Daoy (cell line): Measurements from ENCODE around the gene EIF3CL. TPM values are rescaled to one million over a fixed set of nuclear protein-coding genes. Genes with fewer than 3 reads are reported as not detected.
"Not testable (repeated sequence)": the region's sequence is repeated elsewhere in the genome, so short reads cannot be mapped to it uniquely, and the experiment has no call there.

Experiments
- DNase-seq: peaks from one replicate; pipeline ENCODE4 v3.0.0-alpha.2; 2015; ENCODE audit warnings: low read depth
- total RNA-seq: library from RNA; depleted of rRNA; stranded (reverse); fragments of >200 nt; shearing (Covaris generic); gene quantifications from 2 replicates; pipeline ENCODE4 v1.2.3, GENCODE V29; 2014; rRNA removed

The EIF3CL gene
- total RNA-seq, 1 experiment from 2014 or later, result 87.0 TPM

GRCh38 chr16:28362600-28362999, 41.0 kb downstream of the EIF3CL start:
- DNase-seq, result not testable (repeated sequence)

- DNase-seq, result not testable (repeated sequence)
These were observed 65.4 kb downstream of the EIF3CL start for GRCh38 chr16:28338230-28338629.

GRCh38 chr16:28336940-28337710, 66.5 kb downstream of the EIF3CL start:
- DNase-seq, result not testable (repeated sequence)

GRCh38 chr16:28335678-28336077, 68.0 kb downstream of the EIF3CL start:
- not testable (repeated sequence) for DNase-seq

- DNase-seq, result not testable (repeated sequence)
These were observed 71.0 kb downstream of the EIF3CL start for GRCh38 chr16:28332632-28333031.

GRCh38 chr16:28330981-28331380, 72.7 kb downstream of the EIF3CL start:
- not testable (repeated sequence) for DNase-seq

GRCh38 chr16:28330232-28330631, 73.4 kb downstream of the EIF3CL start:
- DNase-seq, result not testable (repeated sequence)

Other genes starting within 250 kb of the EIF3CL start
- 75.6 and 136 TPM in 2 replicates for gene XPO6, start 191.9 kb downstream of the EIF3CL start, total RNA-seq
- under 0.01 and 0.68 TPM in 2 replicates for gene SBK1, start 111.3 kb downstream of the EIF3CL start, total RNA-seq
- 0.46 TPM in 1 of 2 replicates, not detected in the other for gene NPIPB6, start 40.3 kb downstream of the EIF3CL start, total RNA-seq
- gene NPIPB7, start 68.5 kb upstream of the EIF3CL start, total RNA-seq, result not detected in 2 replicates
- 4.7 and 7.4 TPM in 2 replicates for gene CLN3, start 88.2 kb upstream of the EIF3CL start, total RNA-seq
- 0.06 TPM in 1 of 2 replicates, not detected in the other for gene APOBR, start 90.8 kb upstream of the EIF3CL start, total RNA-seq
- gene IL27, start 103.0 kb upstream of the EIF3CL start, total RNA-seq, result not detected in 2 replicates
- gene NUPR1, start 135.1 kb upstream of the EIF3CL start, total RNA-seq, result 1.5 and 19.5 TPM in 2 replicates
- 24.3 and 27.8 TPM in 2 replicates for gene SGF29, start 150.1 kb upstream of the EIF3CL start, total RNA-seq
- gene SULT1A2, start 193.2 kb upstream of the EIF3CL start, total RNA-seq, result not detected in 2 replicates
- 2.4 and 4.1 TPM in 2 replicates for gene SULT1A1, start 206.2 kb upstream of the EIF3CL start, total RNA-seq
- gene NPIPB8, start 234.2 kb upstream of the EIF3CL start, total RNA-seq, result not detected in 2 replicates